CD4-positive, alpha-beta T cell treated with Interleukin-2 at 100 ng/mL for 4 hours (primary cell): ENCODE results near the gene TNKS1BP1.
"Not testable (repeated sequence)": the region's sequence is repeated elsewhere in the genome, so short reads cannot be mapped to it uniquely, and the experiment has no call there.

ENCODE experiments used
- DNase-seq: peaks from one replicate; pipeline ENCODE4 v3.0.0-alpha.2; 2020; ENCODE audit warnings: low spot score

The TNKS1BP1 gene, protein sequence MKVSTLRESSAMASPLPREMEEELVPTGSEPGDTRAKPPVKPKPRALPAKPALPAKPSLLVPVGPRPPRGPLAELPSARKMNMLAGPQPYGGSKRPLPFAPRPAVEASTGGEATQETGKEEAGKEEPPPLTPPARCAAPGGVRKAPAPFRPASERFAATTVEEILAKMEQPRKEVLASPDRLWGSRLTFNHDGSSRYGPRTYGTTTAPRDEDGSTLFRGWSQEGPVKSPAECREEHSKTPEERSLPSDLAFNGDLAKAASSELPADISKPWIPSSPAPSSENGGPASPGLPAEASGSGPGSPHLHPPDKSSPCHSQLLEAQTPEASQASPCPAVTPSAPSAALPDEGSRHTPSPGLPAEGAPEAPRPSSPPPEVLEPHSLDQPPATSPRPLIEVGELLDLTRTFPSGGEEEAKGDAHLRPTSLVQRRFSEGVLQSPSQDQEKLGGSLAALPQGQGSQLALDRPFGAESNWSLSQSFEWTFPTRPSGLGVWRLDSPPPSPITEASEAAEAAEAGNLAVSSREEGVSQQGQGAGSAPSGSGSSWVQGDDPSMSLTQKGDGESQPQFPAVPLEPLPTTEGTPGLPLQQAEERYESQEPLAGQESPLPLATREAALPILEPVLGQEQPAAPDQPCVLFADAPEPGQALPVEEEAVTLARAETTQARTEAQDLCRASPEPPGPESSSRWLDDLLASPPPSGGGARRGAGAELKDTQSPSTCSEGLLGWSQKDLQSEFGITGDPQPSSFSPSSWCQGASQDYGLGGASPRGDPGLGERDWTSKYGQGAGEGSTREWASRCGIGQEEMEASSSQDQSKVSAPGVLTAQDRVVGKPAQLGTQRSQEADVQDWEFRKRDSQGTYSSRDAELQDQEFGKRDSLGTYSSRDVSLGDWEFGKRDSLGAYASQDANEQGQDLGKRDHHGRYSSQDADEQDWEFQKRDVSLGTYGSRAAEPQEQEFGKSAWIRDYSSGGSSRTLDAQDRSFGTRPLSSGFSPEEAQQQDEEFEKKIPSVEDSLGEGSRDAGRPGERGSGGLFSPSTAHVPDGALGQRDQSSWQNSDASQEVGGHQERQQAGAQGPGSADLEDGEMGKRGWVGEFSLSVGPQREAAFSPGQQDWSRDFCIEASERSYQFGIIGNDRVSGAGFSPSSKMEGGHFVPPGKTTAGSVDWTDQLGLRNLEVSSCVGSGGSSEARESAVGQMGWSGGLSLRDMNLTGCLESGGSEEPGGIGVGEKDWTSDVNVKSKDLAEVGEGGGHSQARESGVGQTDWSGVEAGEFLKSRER (N-terminal part only)

GRCh38 chr11:57324886-57325734 lies at the start of gene TNKS1BP1:
TNKS1BP1 (minus strand) TSS chr11:57324952; CDS start chr11:57321885, 3,067 bp downstream.
- DNase-seq = peak; percentile 94

DNA sequence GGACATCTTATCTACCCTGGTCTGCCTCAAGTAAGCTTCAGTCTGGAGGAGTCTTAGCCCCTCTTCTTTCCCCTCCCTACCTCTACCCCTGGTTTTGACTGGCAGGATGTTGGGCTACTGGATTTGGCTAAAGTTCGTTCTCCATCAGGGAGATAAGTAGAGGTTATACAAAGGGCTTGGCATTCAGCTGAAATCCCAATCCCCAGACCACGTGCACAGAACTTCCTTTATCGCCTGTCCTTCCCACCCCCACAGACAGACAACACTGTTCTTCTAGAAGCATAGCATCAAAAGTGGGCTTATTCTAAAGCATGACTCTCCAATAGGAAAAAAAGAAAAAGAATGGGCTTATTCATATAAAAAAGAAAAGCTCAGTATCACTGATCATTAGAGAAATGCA lies 48.4 kb upstream of the TNKS1BP1 start:
- no peak for DNase-seq

DNA sequence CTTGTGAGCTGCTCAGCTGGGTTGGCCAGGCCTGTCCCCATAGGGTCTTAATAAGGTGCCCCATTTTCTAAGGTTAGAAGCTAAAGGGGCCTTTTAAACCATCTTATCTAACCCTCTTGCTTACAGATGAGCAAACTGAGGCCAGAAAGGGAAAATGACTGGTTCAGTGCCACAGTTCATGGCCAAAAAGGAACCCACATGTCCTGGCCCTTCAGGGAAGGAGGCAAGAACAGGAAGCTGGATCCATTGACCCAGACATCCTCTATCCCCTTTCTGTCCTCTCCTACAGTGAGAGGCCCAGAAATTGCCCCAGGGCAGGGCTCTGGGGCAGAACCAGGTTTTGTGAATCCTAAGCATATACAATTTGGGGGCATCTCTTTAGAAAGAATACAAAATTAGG lies 46.2 kb upstream of the TNKS1BP1 start:
- DNase-seq = no peak

DNA sequence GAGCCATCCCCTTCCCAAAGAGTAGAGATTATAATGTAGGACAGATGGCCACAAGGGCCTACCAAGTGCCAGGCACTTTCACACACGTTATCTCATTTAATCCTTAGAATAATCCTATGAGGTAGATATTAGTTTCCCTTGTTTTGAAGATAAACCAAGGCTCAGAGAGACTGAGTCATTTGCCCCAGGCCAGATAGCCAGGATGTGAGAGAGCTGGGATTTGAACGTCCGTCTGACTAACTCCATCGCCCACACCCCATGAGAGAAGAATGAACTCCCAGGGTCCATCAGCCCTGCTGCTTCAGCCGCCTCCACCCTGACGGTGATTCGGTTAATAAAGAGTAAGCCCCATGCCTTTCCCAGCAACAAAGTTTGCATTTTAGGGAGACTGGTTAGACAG lies 45.5 kb upstream of the TNKS1BP1 start:
- DNase-seq = no peak

- no peak for DNase-seq
Observed at GRCh38 chr11:57368845-57369232, 44.1 kb upstream of the TNKS1BP1 start.

- DNase-seq = no peak
Observed at GRCh38 chr11:57368106-57368844, 43.5 kb upstream of the TNKS1BP1 start.

- DNase-seq = no peak
Observed at GRCh38 chr11:57364851-57365660, 40.3 kb upstream of the TNKS1BP1 start.

DNA sequence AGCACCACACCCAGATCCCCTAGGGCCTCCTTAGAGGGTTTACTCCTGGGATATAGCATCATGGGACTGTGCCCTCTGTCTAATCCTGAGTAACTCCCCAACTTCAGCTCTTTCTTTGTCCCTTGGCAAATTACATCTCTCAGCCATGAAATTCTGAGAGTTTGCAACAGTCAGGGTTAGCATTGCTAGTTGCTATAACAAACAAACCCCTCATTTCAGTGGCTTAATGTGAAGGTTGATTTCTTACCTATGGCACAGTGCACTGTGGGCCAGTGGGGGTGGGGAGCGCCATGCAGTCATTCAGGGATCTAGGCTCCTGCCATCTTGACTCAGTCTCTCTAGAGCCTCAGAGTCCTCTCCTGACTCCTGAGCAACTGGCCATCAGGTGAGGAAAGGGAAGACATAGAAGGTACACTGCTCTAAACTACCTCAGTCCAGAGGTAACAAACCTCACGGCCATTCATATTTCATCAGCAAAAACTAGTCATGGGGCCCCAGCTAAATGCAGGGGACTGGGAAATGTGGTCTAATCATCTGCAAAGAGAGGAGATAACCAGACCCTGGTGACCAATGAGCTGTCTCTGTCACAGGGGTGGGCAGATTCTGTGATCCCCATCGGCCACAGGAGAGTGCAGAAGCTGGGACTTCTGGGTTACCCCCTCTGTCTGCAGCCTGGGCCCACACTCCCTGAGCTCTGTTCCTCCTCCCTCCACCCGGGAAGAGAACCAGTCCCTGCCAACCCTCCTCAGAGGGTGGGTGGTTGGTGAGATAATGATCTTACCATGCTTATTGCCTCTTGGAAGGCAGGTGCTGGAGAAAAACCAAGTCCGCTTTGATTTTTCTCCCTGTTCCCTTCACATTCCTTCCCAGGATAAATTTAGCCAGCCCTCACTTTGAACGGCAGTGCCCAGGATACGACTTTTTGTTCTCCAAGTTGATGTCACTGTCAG lies 38.7 kb upstream of the TNKS1BP1 start:
- no peak for DNase-seq

DNA sequence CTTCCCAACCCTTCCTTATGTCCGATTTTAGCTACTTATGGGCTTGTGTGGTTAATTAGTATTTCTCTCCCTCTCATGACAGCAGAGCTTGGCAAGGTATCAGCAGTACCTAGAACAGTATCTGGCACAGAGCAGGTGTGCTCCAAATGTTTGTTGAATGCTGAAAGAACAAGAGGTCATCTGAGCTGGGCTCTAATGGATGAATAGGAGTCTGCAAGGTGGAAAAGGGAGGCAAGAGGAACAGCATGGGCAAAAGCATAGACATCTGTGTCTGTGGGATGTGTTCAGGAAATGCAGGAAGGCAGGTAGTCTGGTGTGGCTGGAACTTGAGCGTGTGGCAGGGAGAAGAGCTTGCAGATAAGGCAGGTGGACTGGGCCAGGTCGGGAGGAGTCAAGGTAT lies 37.2 kb upstream of the TNKS1BP1 start:
- no peak for DNase-seq

GRCh38 chr11:57361420-57361819 lies 36.7 kb upstream of the TNKS1BP1 start:
- not testable (repeated sequence) for DNase-seq

DNA sequence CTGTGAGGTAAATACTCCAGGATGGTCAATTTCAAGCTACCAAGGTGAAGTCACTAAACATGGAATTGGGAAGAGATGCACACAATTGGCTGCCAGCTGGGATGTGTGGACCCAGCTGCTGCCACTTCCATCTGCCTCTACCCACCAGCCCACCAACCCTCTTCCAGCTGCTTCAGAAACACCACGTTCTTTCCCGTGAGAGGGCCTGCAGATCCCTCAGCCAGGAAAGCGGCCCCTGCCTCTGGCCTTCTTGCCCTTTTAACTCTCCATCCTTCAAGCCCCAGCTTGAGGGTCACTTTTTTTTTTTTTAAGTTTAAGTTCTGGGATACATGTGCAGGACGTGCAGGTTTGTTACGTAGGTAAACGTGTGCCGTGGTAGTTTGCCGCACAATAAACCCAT lies 36.2 kb upstream of the TNKS1BP1 start:
- no peak for DNase-seq

DNA sequence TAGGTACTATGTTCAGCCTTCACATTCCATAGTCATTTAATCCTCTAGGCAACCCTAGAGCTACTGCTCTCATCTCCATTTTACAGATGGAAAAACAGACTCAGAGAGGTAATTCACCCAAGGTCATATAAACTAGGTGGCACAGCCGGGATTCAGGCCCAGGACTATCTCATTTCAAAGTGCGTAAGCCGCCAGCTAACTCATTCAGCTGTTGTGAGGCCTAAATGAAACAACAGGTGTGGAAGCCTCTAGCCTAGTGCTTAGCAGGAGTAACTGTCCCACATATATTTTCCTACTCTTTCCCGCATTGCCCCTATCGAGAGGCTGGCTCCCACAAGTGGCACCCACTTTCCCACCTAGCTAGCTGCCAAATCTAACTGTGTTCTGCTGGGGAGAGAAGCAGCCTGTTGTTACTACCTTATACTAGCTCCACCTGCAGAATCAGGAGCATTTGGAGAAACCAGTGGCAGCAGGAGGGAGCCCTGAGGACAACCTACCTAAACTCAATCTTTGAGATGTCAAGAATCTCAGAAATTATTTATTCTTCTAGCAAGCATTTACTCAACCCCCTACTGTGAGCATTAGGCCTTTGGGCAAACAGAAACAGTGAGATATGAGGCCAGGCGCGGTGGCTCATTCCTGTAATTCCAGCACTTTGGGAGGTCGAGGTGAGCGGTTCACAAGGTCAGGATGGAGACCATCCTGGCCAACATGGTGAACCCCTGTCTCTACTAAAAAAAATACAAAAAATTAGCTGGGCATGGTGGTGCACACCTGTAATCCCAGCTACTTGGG lies 35.3 kb upstream of the TNKS1BP1 start:
- no peak for DNase-seq

DNA sequence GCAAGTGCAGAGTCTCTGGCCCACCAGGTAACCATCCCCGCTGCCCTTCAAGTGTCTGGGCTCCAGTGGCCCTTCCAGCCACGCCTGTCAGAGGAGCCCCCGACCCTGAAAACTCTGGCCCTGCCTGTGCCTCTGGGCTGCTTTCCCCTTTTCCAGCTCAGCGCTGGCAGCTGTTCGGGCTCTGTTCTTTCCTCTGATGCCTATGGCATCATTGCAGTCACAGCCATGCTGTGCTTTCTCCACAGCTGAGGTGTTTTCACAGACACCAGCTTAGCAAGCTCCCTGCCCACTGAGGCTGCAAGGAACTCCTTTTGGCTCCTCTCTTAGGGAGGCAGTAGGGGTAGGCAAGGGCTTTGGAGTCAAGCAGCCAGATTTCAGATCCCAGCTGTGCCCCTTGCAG lies 34.6 kb upstream of the TNKS1BP1 start:
- DNase-seq = no peak

- no peak for DNase-seq
Observed at GRCh38 chr11:57358991-57359390, 34.2 kb upstream of the TNKS1BP1 start.

DNA sequence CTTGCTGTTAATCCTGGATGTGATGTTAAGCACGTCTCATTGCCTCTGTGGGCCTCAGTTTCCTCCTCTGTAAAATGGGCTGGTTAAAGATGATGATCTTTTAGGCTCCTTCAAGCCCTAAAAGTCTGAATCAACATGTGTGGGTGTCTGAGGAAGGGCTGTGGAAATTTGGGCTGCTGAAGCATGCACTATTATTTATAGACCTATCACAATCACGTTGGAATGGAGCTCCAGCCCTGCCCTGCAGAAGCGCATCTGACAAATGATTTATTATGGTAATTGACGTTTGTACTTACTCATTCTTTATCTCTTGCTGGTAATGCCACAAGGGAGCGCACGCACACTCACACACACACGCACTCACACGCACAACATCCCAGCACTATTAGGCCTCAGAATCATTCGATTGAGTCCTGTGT lies 33.8 kb upstream of the TNKS1BP1 start:
- DNase-seq = no peak

- no peak for DNase-seq
Observed at GRCh38 chr11:57357856-57358255, 33.1 kb upstream of the TNKS1BP1 start.

- DNase-seq = no peak
Observed at GRCh38 chr11:57357310-57357709, 32.6 kb upstream of the TNKS1BP1 start.

GRCh38 chr11:57356268-57356667 lies 31.5 kb upstream of the TNKS1BP1 start:
- DNase-seq = no peak
